ENCODE results near the gene BARHL1. TPM values are rescaled to one million over a fixed set of nuclear protein-coding genes. Genes with fewer than 3 reads are reported as not detected.

BARHL1 gene
- not detected for polyA plus RNA-seq (ENCODE audit: insufficient read length)

GRCh38 chr9:132582276-132582785, at the start of gene BARHL1:
Gene BARHL1 (plus strand): TSS chr9:132582606. CDS start chr9:132582798, 192 bp downstream.
- DNase-seq, result no peak

- no peak for DNase-seq
These were observed 47.6 kb upstream of the BARHL1 start for GRCh38 chr9:132534832-132535231.

GRCh38 chr9:132536124-132536523, 46.3 kb upstream of the BARHL1 start:
- no peak for DNase-seq

GRCh38 chr9:132537352-132537751, 45.1 kb upstream of the BARHL1 start:
- no peak for DNase-seq

GRCh38 chr9:132538071-132538470, 44.3 kb upstream of the BARHL1 start:
- DNase-seq, result no peak

- no peak for DNase-seq
These were observed 43.3 kb upstream of the BARHL1 start for GRCh38 chr9:132539096-132539495.

GRCh38 chr9:132541051-132541450, 41.4 kb upstream of the BARHL1 start:
- DNase-seq, result no peak

- DNase-seq, result no peak
These were observed 40.3 kb upstream of the BARHL1 start for GRCh38 chr9:132541870-132542830.

- no peak for DNase-seq
These were observed 39.2 kb upstream of the BARHL1 start for GRCh38 chr9:132543251-132543650.

GRCh38 chr9:132543960-132544359, 38.4 kb upstream of the BARHL1 start:
- peak; percentile 8 for DNase-seq

- DNase-seq, result no peak
These were observed 36.8 kb upstream of the BARHL1 start for GRCh38 chr9:132545578-132545977.

GRCh38 chr9:132546148-132547051, 36.0 kb upstream of the BARHL1 start:
- DNase-seq, result peak; percentile 38

- DNase-seq, result no peak
These were observed 35.4 kb upstream of the BARHL1 start for GRCh38 chr9:132547052-132547431.

GRCh38 chr9:132547436-132547835, 35.0 kb upstream of the BARHL1 start:
- no peak for DNase-seq

GRCh38 chr9:132547976-132548730, 34.3 kb upstream of the BARHL1 start:
- DNase-seq, result no peak

- no peak for DNase-seq
These were observed 33.4 kb upstream of the BARHL1 start for GRCh38 chr9:132548751-132549640.

- no peak for DNase-seq
These were observed 30.9 kb upstream of the BARHL1 start for GRCh38 chr9:132551556-132551955.

GRCh38 chr9:132552041-132552440, 30.4 kb upstream of the BARHL1 start:
- no peak for DNase-seq

GRCh38 chr9:132554755-132555154, 27.7 kb upstream of the BARHL1 start:
- DNase-seq, result no peak

- no peak for DNase-seq
These were observed 26.9 kb upstream of the BARHL1 start for GRCh38 chr9:132555528-132555927.

- DNase-seq, result no peak
These were observed 26.2 kb upstream of the BARHL1 start for GRCh38 chr9:132556235-132556634.

All from hindlimb muscle (tissue), 1 donor.